GM21360 (cell line): ENCODE results near the gene CNGA3.
"Not testable (repeated sequence)": the region's sequence is repeated elsewhere in the genome, so short reads cannot be mapped to it uniquely, and the experiment has no call there.

ENCODE experiments used
- ATAC-seq: cut with Tn5 transposase; IDR thresholded peaks from one replicate; pipeline ENCODE4 v1.9.1; 2021; ENCODE audit warnings: mild to moderate bottlenecking, moderate library complexity; ENCODE audit not compliant: unreplicated experiment

Gene CNGA3

GRCh38 chr2:98396745-98397355, 50.6 kb downstream of the CNGA3 start:
- no peak for ATAC-seq

GRCh38 chr2:98399140-98399539, 52.9 kb downstream of the CNGA3 start:
- no peak for ATAC-seq

GRCh38 chr2:98403878-98404277, 57.6 kb downstream of the CNGA3 start:
- no peak for ATAC-seq

GRCh38 chr2:98404556-98405250, 58.4 kb downstream of the CNGA3 start:
- ATAC-seq: no peak

GRCh38 chr2:98405301-98405700, 59.0 kb downstream of the CNGA3 start:
- ATAC-seq: no peak

- ATAC-seq: no peak
Observed at GRCh38 chr2:98408155-98408554, 61.9 kb downstream of the CNGA3 start.

- ATAC-seq: no peak
Observed at GRCh38 chr2:98412751-98413458, 66.6 kb downstream of the CNGA3 start.

GRCh38 chr2:98414246-98414645, 68.0 kb downstream of the CNGA3 start:
- not testable (repeated sequence) for ATAC-seq

- ATAC-seq: not testable (repeated sequence)
Observed at GRCh38 chr2:98415719-98416248, 69.5 kb downstream of the CNGA3 start.

GRCh38 chr2:98416383-98417159, 70.3 kb downstream of the CNGA3 start:
- ATAC-seq: no peak

GRCh38 chr2:98419544-98419943, 73.3 kb downstream of the CNGA3 start:
- ATAC-seq: no peak

- ATAC-seq: no peak
Observed at GRCh38 chr2:98419977-98420725, 73.9 kb downstream of the CNGA3 start.

GRCh38 chr2:98422449-98422848, 76.2 kb downstream of the CNGA3 start:
- no peak for ATAC-seq

GRCh38 chr2:98426771-98427170, 80.5 kb downstream of the CNGA3 start:
- ATAC-seq: no peak

- ATAC-seq: no peak
Observed at GRCh38 chr2:98432145-98432544, 85.9 kb downstream of the CNGA3 start.

- no peak for ATAC-seq
Observed at GRCh38 chr2:98433363-98433964, 87.2 kb downstream of the CNGA3 start.

- no peak for ATAC-seq
Observed at GRCh38 chr2:98434492-98434891, 88.2 kb downstream of the CNGA3 start.

- ATAC-seq: not testable (repeated sequence)
Observed at GRCh38 chr2:98435670-98436069, 89.4 kb downstream of the CNGA3 start.

- ATAC-seq: no peak
Observed at GRCh38 chr2:98436734-98437133, 90.5 kb downstream of the CNGA3 start.
